H9 (cell line): ENCODE data around the gene OR6Y1. TPM values are rescaled to one million over a fixed set of nuclear protein-coding genes. Genes with fewer than 3 reads are reported as not detected.

ENCODE experiments used
- DNase-seq: peaks from one replicate; pipeline ENCODE4 v3.0.0-alpha.2; 2017
- H2AFZ ChIP-seq: one replicate; pipeline ENCODE4 v1.6.1; 2013; ENCODE audit warnings: mild to moderate bottlenecking, low read length, control low read depth, moderate library complexity
- H2AK5ac ChIP-seq: 2 replicates; pipeline ENCODE4 v1.6.1; 2013; ENCODE audit warnings: low read length, control low read depth, mixed read lengths; ENCODE audit not compliant: insufficient read length
- H2BK120ac ChIP-seq: one replicate; pipeline ENCODE4 v1.6.1; 2013; ENCODE audit warnings: low read depth, mild to moderate bottlenecking, low read length, control low read depth, inconsistent platforms; ENCODE audit not compliant: poor library complexity, severe bottlenecking
- H2BK12ac ChIP-seq: 2 replicates; pipeline ENCODE4 v1.6.1; 2013; ENCODE audit warnings: low read length, control low read depth, mixed read lengths, low read depth; ENCODE audit not compliant: insufficient read length
- H2BK15ac ChIP-seq: 2 replicates; pipeline ENCODE4 v1.6.1; 2013; ENCODE audit warnings: low read depth, low read length, control low read depth
- H2BK20ac ChIP-seq: one replicate; pipeline ENCODE4 v1.6.1; 2013; ENCODE audit warnings: low read depth, mild to moderate bottlenecking, low read length, control low read depth, inconsistent platforms; ENCODE audit not compliant: poor library complexity, severe bottlenecking
- H2BK5ac ChIP-seq: 2 replicates; pipeline ENCODE4 v1.6.1; 2013; ENCODE audit warnings: low read length, control low read depth, mixed read lengths; ENCODE audit not compliant: insufficient read length
- H3K14ac ChIP-seq: 2 replicates; pipeline ENCODE4 v1.6.1; 2013; ENCODE audit warnings: low read length, control low read depth; ENCODE audit not compliant: insufficient read depth
- H3K18ac ChIP-seq: 2 replicates; pipeline ENCODE4 v1.6.1; 2013; ENCODE audit warnings: low read depth, mild to moderate bottlenecking, mixed read lengths, low read length, control low read depth; ENCODE audit not compliant: insufficient read length
- H3K23ac ChIP-seq: 2 replicates; pipeline ENCODE4 v1.6.1; 2013; ENCODE audit warnings: low read length, control low read depth, mixed read lengths, low read depth; ENCODE audit not compliant: insufficient read length
- H3K23me2 ChIP-seq: 2 replicates; pipeline ENCODE4 v1.6.1; 2013; ENCODE audit warnings: low read depth, mild to moderate bottlenecking, mixed read lengths, low read length, control low read depth; ENCODE audit not compliant: insufficient read length, poor library complexity, severe bottlenecking
- H3K27ac ChIP-seq: 2 replicates; pipeline ENCODE4 v1.5.1; 2013; ENCODE audit warnings: low read length, control low read depth, mixed read lengths, low read depth; ENCODE audit not compliant: insufficient read length
- H3K27me3 ChIP-seq: 2 replicates; pipeline ENCODE4 v1.6.1; 2013; ENCODE audit warnings: low read length, control low read depth, inconsistent platforms; ENCODE audit not compliant: insufficient read depth
- H3K4ac ChIP-seq: 2 replicates; pipeline ENCODE4 v1.6.1; 2013; ENCODE audit warnings: low read depth, mild to moderate bottlenecking, control low read depth, inconsistent platforms, low read length, moderate library complexity
- H3K4me1 ChIP-seq: 2 replicates; pipeline ENCODE4 v1.6.1; 2013; ENCODE audit warnings: low read length, control low read depth, inconsistent platforms; ENCODE audit not compliant: insufficient read depth
- H3K4me2 ChIP-seq: 2 replicates; pipeline ENCODE4 v1.6.1; 2013; ENCODE audit warnings: low read length, control low read depth, mixed read lengths; ENCODE audit not compliant: insufficient read length, insufficient read depth
- H3K56ac ChIP-seq: 2 replicates; pipeline ENCODE4 v1.6.1; 2013; ENCODE audit warnings: low read depth, mild to moderate bottlenecking, mixed read lengths, low read length, control low read depth; ENCODE audit not compliant: insufficient read length
- H3K79me1 ChIP-seq: 2 replicates; pipeline ENCODE4 v1.6.1; 2013; ENCODE audit warnings: low read depth, mild to moderate bottlenecking, moderate library complexity, low read length, control low read depth, inconsistent platforms; ENCODE audit not compliant: insufficient read depth, poor library complexity, severe bottlenecking
- H3K79me2 ChIP-seq: 2 replicates; pipeline ENCODE4 v1.6.1; 2013; ENCODE audit warnings: low read length, control low read depth, inconsistent platforms; ENCODE audit not compliant: insufficient read depth
- H3K9ac ChIP-seq: 2 replicates; pipeline ENCODE4 v1.6.1; 2013; ENCODE audit warnings: low read length, control low read depth, mixed read lengths; ENCODE audit not compliant: insufficient read length; ENCODE audit errors: extremely low read depth
- H3K9me3 ChIP-seq: one replicate; pipeline ENCODE4 v1.6.1; 2013; ENCODE audit warnings: low read depth, low read length, inconsistent platforms; ENCODE audit not compliant: control insufficient read depth
- H3T11ph ChIP-seq: one replicate; pipeline ENCODE4 v1.6.1; 2013; ENCODE audit warnings: mild to moderate bottlenecking, low read length, control low read depth, inconsistent platforms
- H4K20me1 ChIP-seq: one replicate; pipeline ENCODE4 v1.6.1; 2013; ENCODE audit not compliant: control insufficient read depth, insufficient read length, insufficient read depth
- H4K5ac ChIP-seq: 2 replicates; pipeline ENCODE4 v1.6.1; 2013; ENCODE audit warnings: low read depth, mild to moderate bottlenecking, mixed read lengths, low read length, control low read depth; ENCODE audit not compliant: insufficient read length
- H4K8ac ChIP-seq: replicated peaks from 2 replicates; pipeline ENCODE4 v1.6.1; 2013; ENCODE audit warnings: low read length, control low read depth, mixed read lengths, low read depth; ENCODE audit not compliant: insufficient read length
- H4K91ac ChIP-seq: 2 replicates; pipeline ENCODE4 v1.6.1; 2013; ENCODE audit warnings: low read depth, mild to moderate bottlenecking, moderate library complexity, mixed read lengths, low read length, control low read depth; ENCODE audit not compliant: insufficient read length
- H3K27ac Mint-ChIP-seq, 3 experiments: 2 replicates in 2 of 3; 3 replicates in 1 of 3; pipeline ENCODE4 v1.8.0; 2020 to 2021; ENCODE audit warnings: mixed read lengths in 3 of 3, mild to moderate bottlenecking in 1 of 3, moderate library complexity in 1 of 3
- H3K27me3 Mint-ChIP-seq: 2 replicates; pipeline ENCODE4 v1.8.0; 2021; ENCODE audit warnings: low read depth, mild to moderate bottlenecking, moderate library complexity, mixed read lengths
- H3K36me3 Mint-ChIP-seq, 3 experiments: 2 replicates in 2 of 3; 3 replicates in 1 of 3; pipeline ENCODE4 v1.8.0; 2020 to 2021; ENCODE audit warnings: low read depth in 3 of 3, mixed read lengths in 3 of 3; ENCODE audit not compliant: insufficient read depth in 1 of 3
- H3K4me1 Mint-ChIP-seq, 2 experiments: 2 replicates each; pipeline ENCODE4 v1.8.0; 2020; ENCODE audit warnings: mixed read lengths in 2 of 2
- H3K4me3 Mint-ChIP-seq, 2 experiments: 2 replicates in 1 of 2; 3 replicates in 1 of 2; pipeline ENCODE4 v1.8.0; 2020 to 2021; ENCODE audit warnings: mild to moderate bottlenecking in 2 of 2, mixed read lengths in 2 of 2, moderate library complexity in 1 of 2
- H3K9me3 Mint-ChIP-seq, 2 experiments: 2 replicates in 1 of 2; 3 replicates in 1 of 2; pipeline ENCODE4 v1.8.0; 2020; ENCODE audit warnings: mild to moderate bottlenecking in 2 of 2, mixed read lengths in 2 of 2, moderate library complexity in 1 of 2
- WGBS: extraction: QIAGEN DNeasy Blood & Tissue Kit; methylation state at CpG from one replicate; pipeline ENCODE4 v1.1.7; 2013; ENCODE audit warnings: missing lambda C conversion rate, low lambda C conversion rate, mixed read lengths; ENCODE audit not compliant: insufficient read length; ENCODE audit errors: extremely low coverage; 5-methylcytosine and 5-hydroxymethylcytosine counted together
- total RNA-seq: library from RNA; stranded (reverse); gene quantifications from 2 replicates; pipeline ENCODE4 v1.2.1, GENCODE V29; 2021
- TF ChIP-seq, protein P1 (sequence below): fragments of 200-600 bp; sonication (generic); conservative IDR thresholded peaks from 3 replicates; pipeline ENCODE4 v1.8.0; 2021; ENCODE audit warnings: antibody characterized with exemption, mild to moderate bottlenecking

The OR6Y1 gene
- total RNA-seq, 1 experiment from 2014 or later: not detected

DNA sequence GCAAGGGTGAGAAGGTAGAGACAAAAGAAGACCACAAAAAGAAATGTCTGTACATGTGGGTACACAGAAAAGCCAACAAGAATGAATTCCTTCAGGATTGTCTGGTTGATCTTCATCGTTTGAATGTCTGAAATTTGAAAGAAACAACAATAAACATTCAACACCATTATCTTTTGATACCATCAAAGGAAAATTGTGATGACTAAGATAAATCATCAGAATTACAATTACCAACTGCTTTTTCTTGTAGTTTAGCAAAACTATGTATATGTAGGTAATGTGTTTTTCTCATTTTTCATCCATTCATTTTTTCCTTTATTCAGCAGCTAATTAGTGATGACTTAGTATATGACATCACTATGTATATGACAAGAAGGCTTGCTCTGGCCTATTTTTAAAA, 25.5 kb upstream of the OR6Y1 start, which contains the start of gene OR10X1:
Gene OR10X1 (minus strand): TSS at position 167 of the 400 bp plus-strand sequence. CDS start 0 bp downstream, at position 167.
- Mint-ChIP-seq H3K4me1 (no peaks in the 10 kb centered on the region), H3K27ac (peak within 1 kb of the TSS in 1 of 3 experiments; percentile 71; a peak in 1 of 7 replicates), H3K4me3 (no peak within 1 kb of the TSS), H3K27me3 (no peaks in the 10 kb centered on the region; the same call in 1 of the 2 replicates), H3K9me3 (no peaks in the 10 kb centered on the region), H3K36me3 (no peaks in the 10 kb centered on the region)
- no peaks in the 10 kb centered on the region for H3K79me1 ChIP-seq
- no peak within 1 kb of the TSS for H2BK120ac ChIP-seq
- no CpG with 5 or more reads among the region's 1 CpG for WGBS
- no peak within 1 kb of the TSS for H2AFZ ChIP-seq
- H3K23ac ChIP-seq: no peak within 1 kb of the TSS
- no peak within 1 kb of the TSS for H4K8ac ChIP-seq
- no peak within 1 kb of the TSS for H3K56ac ChIP-seq
- H3K27me3 ChIP-seq: no peaks in the 10 kb centered on the region
- no peak within 1 kb of the TSS for H3K4me2 ChIP-seq
- no peak within 1 kb of the TSS for H4K5ac ChIP-seq
- no peaks in the 10 kb centered on the region for H4K20me1 ChIP-seq
- H3K9ac ChIP-seq: no peak within 1 kb of the TSS
- H3K14ac ChIP-seq: no peak within 1 kb of the TSS
- no peaks in the 10 kb centered on the region for H3K23me2 ChIP-seq
- TF ChIP-seq, protein P1, sequence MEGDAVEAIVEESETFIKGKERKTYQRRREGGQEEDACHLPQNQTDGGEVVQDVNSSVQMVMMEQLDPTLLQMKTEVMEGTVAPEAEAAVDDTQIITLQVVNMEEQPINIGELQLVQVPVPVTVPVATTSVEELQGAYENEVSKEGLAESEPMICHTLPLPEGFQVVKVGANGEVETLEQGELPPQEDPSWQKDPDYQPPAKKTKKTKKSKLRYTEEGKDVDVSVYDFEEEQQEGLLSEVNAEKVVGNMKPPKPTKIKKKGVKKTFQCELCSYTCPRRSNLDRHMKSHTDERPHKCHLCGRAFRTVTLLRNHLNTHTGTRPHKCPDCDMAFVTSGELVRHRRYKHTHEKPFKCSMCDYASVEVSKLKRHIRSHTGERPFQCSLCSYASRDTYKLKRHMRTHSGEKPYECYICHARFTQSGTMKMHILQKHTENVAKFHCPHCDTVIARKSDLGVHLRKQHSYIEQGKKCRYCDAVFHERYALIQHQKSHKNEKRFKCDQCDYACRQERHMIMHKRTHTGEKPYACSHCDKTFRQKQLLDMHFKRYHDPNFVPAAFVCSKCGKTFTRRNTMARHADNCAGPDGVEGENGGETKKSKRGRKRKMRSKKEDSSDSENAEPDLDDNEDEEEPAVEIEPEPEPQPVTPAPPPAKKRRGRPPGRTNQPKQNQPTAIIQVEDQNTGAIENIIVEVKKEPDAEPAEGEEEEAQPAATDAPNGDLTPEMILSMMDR: no peak
- no peaks in the 10 kb centered on the region for H3K9me3 ChIP-seq
- no peak within 1 kb of the TSS for H2BK15ac ChIP-seq
- H2BK12ac ChIP-seq: no peak within 1 kb of the TSS
- no peak within 1 kb of the TSS for H2AK5ac ChIP-seq
- H2BK5ac ChIP-seq: no peak within 1 kb of the TSS
- no peak within 1 kb of the TSS for H4K91ac ChIP-seq
- H3T11ph ChIP-seq: no peak within 1 kb of the TSS
- DNase-seq: no peak
- no peak within 1 kb of the TSS for H3K18ac ChIP-seq
- H3K79me2 ChIP-seq: no peaks in the 10 kb centered on the region
- no peak within 1 kb of the TSS for H2BK20ac ChIP-seq
- no peak within 1 kb of the TSS for H3K27ac ChIP-seq
- no peak within 1 kb of the TSS for H3K4ac ChIP-seq
- no peaks in the 10 kb centered on the region for H3K4me1 ChIP-seq
